GM23248 (cell line): ENCODE data around the gene PARP11. TPM values are rescaled to one million over a fixed set of nuclear protein-coding genes. Genes with fewer than 3 reads are reported as not detected.

Source experiments
- DNase-seq: peaks from one replicate; pipeline ENCODE4 v3.0.0-alpha.2; 2015
- H2AFZ ChIP-seq: fragments of 200-600 bp; sonication (generic); 2 replicates; pipeline ENCODE4 v1.6.1; 2016; ENCODE audit warnings: antibody characterized with exemption
- H3F3A ChIP-seq: fragments of 200-600 bp; sonication (generic); 2 replicates; pipeline ENCODE4 v1.6.1; 2016; ENCODE audit warnings: mild to moderate bottlenecking, antibody characterized with exemption, mixed run types; ENCODE audit not compliant: insufficient read depth
- H3K27ac ChIP-seq: fragments of 200-600 bp; sonication (generic); 2 replicates; pipeline ENCODE4 v1.5.1; 2016; ENCODE audit warnings: mild to moderate bottlenecking
- H3K27me3 ChIP-seq: fragments of 200-600 bp; sonication (generic); replicated peaks from 2 replicates; pipeline ENCODE4 v1.6.1; 2016; ENCODE audit warnings: mild to moderate bottlenecking; ENCODE audit not compliant: insufficient read depth
- H3K36me3 ChIP-seq: fragments of 200-600 bp; sonication (generic); 2 replicates; pipeline ENCODE4 v1.6.1; 2016; ENCODE audit warnings: low read depth, mild to moderate bottlenecking
- H3K4me1 ChIP-seq: fragments of 200-600 bp; sonication (generic); 2 replicates; pipeline ENCODE4 v1.6.1; 2016; ENCODE audit warnings: mild to moderate bottlenecking; ENCODE audit not compliant: insufficient read depth
- H3K4me2 ChIP-seq: fragments of 200-600 bp; sonication (generic); one replicate; pipeline ENCODE4 v1.6.1; 2016; ENCODE audit warnings: mild to moderate bottlenecking; ENCODE audit not compliant: unreplicated experiment
- H3K4me3 ChIP-seq: fragments of 200-600 bp; sonication (generic); 2 replicates; pipeline ENCODE4 v1.5.1; 2016; ENCODE audit warnings: mild to moderate bottlenecking
- H3K79me2 ChIP-seq: fragments of 200-600 bp; sonication (generic); 2 replicates; pipeline ENCODE4 v1.6.1; 2016; ENCODE audit warnings: mild to moderate bottlenecking; ENCODE audit not compliant: insufficient read depth
- H3K9ac ChIP-seq: fragments of 200-600 bp; sonication (generic); 2 replicates; pipeline ENCODE4 v1.6.1; 2016; ENCODE audit warnings: mild to moderate bottlenecking
- H3K9me2 ChIP-seq: fragments of 200-600 bp; sonication (generic); 2 replicates; pipeline ENCODE4 v1.6.1; 2016; ENCODE audit warnings: mixed run types, mild to moderate bottlenecking, moderate library complexity; ENCODE audit not compliant: insufficient read depth
- H3K9me3 ChIP-seq: fragments of 200-600 bp; sonication (generic); one replicate; pipeline ENCODE4 v1.6.1; 2017; ENCODE audit warnings: low read depth
- H4K20me1 ChIP-seq: fragments of 200-600 bp; sonication (generic); 2 replicates; pipeline ENCODE4 v1.6.0; 2016; ENCODE audit not compliant: insufficient read depth
- EZH2 ChIP-seq: fragments of 200-600 bp; sonication (generic); IDR thresholded peaks from 2 replicates; pipeline ENCODE4 v1.6.1; 2018; ENCODE audit warnings: antibody characterized with exemption, mild to moderate bottlenecking; ENCODE audit not compliant: insufficient read depth, poor library complexity, severe bottlenecking
- EZH2phosphoT487 ChIP-seq: fragments of 200-600 bp; sonication (generic); IDR thresholded peaks from 2 replicates; pipeline ENCODE4 v1.6.1; 2018; ENCODE audit warnings: antibody characterized with exemption, moderate library complexity, mild to moderate bottlenecking, low read depth; ENCODE audit not compliant: insufficient read depth
- WGBS, 2 experiments: methylation state at CpG; one replicate each; pipeline ENCODE4 v1.1.6; 2015 to 2017; ENCODE audit warnings: low lambda C conversion rate in 2 of 2, low coverage in 1 of 2; ENCODE audit errors: missing lambda C conversion rate in 2 of 2; 5-methylcytosine and 5-hydroxymethylcytosine counted together
- in situ Hi-C: fragments of 300-500 bp; cut with MboI; formaldehyde crosslinking; loops from 2 replicates; pipeline ENCODE4 v1.15.0; 2020
- polyA plus RNA-seq: library from polyadenylated mRNA; unstranded; fragments of >200 nt; fragmentation: Nextera tagmentation; extraction: Ambion mirVana; gene quantifications from 2 replicates; pipeline ENCODE4 v1.2.1, GENCODE V29; 2016
- total RNA-seq: library from RNA; depleted of rRNA; stranded (reverse); fragments of >200 nt; shearing (Covaris generic); gene quantifications from 2 replicates; pipeline ENCODE4 v1.2.3, GENCODE V29; 2014

PARP11 gene
- total and polyA plus RNA-seq, 2 experiments from 2014 or later: 2.1 to 6.2 TPM

- Histone ChIP-seq H3K4me3 (no peak overlapping the region), H2AFZ (no peak overlapping the region), H3K36me3 (peaks cover 14% of the 10 kb centered on the region; the same call in 1 of the 2 replicates), H3K9me3 (no peaks in the 10 kb centered on the region), H3K9ac (no peak overlapping the region), H3K27ac (no peak overlapping the region), H3K4me1 (0 out of 2 replicates have a peak, but pooled peaks cover 6% of the 10 kb centered on the region), H3K79me2 (no peaks in the 10 kb centered on the region), H3K4me2 (no peak overlapping the region), H3F3A (no peaks in the 10 kb centered on the region), H3K9me2 (no peaks in the 10 kb centered on the region), H4K20me1 (no peaks in the 10 kb centered on the region), H3K27me3 (no peaks in the 10 kb centered on the region)
- no peak for TF ChIP-seq EZH2phosphoT487
- no peak for TF ChIP-seq EZH2
- no peak for DNase-seq
- in situ Hi-C loops: no loop called here
- 96 to 100% methylated on average over 1 of the region's 1 CpG for WGBS, 2 experiments
Observed at GRCh38 chr12:3821441-3821840, 51.8 kb downstream of the PARP11 start.

DNA sequence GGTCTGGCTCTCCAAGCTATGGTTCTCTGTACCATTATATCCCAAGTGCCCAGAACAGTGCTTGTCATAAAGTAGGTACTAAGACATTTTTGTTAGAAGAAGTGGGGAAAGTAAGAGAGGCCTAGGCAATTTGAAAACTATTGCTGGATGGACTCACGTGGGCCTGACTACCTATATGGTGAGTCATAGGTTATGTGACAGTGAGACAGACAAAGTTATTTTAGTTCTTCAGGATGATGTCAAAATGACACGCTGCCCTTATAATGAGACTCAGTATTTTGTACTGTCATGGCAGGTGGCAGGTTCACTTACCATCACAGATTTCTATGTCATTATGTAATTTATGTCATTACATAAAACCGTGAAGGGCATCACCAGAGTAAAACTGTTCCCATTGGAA is 53.1 kb downstream of the PARP11 start:
- 61 to 69% methylated on average over 3 of the region's 3 CpGs for WGBS, 2 experiments
- Histone ChIP-seq H3K27ac (no peak overlapping the region), H3K9me2 (no peaks in the 10 kb centered on the region), H3K9me3 (no peaks in the 10 kb centered on the region), H2AFZ (no peak overlapping the region), H4K20me1 (no peaks in the 10 kb centered on the region), H3K79me2 (no peaks in the 10 kb centered on the region), H3K27me3 (no peaks in the 10 kb centered on the region), H3K4me3 (no peak overlapping the region), H3K4me1 (0 out of 2 replicates have a peak, but pooled peaks cover 6% of the 10 kb centered on the region), H3F3A (no peaks in the 10 kb centered on the region), H3K4me2 (no peak overlapping the region), H3K9ac (no peak overlapping the region), H3K36me3 (peaks cover 14% of the 10 kb centered on the region; the same call in 1 of the 2 replicates)
- TF ChIP-seq EZH2phosphoT487: no peak
- TF ChIP-seq EZH2: no peak
- DNase-seq: peak; percentile 52
- in situ Hi-C loops: no loop called here

- Histone ChIP-seq H2AFZ (no peak overlapping the region), H3K4me3 (no peak overlapping the region), H3K9me2 (no peaks in the 10 kb centered on the region), H3K79me2 (no peaks in the 10 kb centered on the region), H3K36me3 (peaks cover 5% of the 10 kb centered on the region; the same call in 1 of the 2 replicates), H3K4me2 (no peak overlapping the region), H3K9ac (no peak overlapping the region), H4K20me1 (no peaks in the 10 kb centered on the region), H3K27ac (no peak overlapping the region), H3K27me3 (no peaks in the 10 kb centered on the region), H3K4me1 (0 out of 2 replicates have a peak, but pooled peaks cover 6% of the 10 kb centered on the region), H3F3A (no peaks in the 10 kb centered on the region), H3K9me3 (no peaks in the 10 kb centered on the region)
- TF ChIP-seq EZH2phosphoT487: no peak
- no peak for TF ChIP-seq EZH2
- WGBS, 2 experiments: 96 to 100% methylated on average over 2 of the region's 2 CpGs
- DNase-seq: no peak
- in situ Hi-C loops: no loop called here
Observed at GRCh38 chr12:3816266-3816665, 56.9 kb downstream of the PARP11 start.

DNA sequence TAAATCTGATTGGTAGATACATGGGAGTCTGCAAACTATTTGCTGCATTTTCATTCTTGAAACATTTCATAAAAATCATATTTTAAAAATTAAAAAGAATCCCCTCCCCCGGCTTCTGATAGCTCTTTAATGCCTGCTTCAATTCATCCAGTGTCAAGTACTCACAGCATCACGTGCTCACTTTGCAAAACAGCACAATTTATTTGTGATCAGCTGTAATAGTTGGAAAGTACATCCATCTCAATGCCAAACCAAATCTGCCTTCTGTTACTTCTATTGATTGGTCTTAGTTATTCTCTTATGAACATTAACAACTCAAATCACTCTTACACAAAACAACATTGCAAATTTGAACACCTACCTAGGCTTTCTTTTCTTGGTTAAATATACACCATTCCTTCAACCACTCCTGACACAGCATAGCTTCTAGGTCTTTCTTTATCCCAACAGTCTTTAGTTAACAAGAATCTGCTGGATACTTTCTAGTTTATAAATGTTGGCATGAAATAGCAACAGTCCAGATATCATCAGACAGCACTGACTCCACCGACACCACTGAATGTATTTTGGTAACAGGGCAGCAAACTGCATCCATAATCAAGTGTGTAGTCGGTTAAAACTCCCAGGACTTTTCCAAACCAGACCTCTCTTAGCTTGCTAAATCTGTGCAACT is 58.0 kb downstream of the PARP11 start:
- no peaks in the 10 kb centered on the region for H3K27me3 ChIP-seq
- H3K27ac ChIP-seq: no peak overlapping the region
- no peak for DNase-seq
- H3K9ac ChIP-seq: no peak overlapping the region
- TF ChIP-seq EZH2 (no peak), EZH2phosphoT487 (no peak)
- no peaks in the 10 kb centered on the region for H3K79me2 ChIP-seq
- no peaks in the 10 kb centered on the region for H4K20me1 ChIP-seq
- no peaks in the 10 kb centered on the region for H3F3A ChIP-seq
- no peak overlapping the region for H3K4me3 ChIP-seq
- no peak overlapping the region for H2AFZ ChIP-seq
- no peaks in the 10 kb centered on the region for H3K36me3 ChIP-seq
- no peaks in the 10 kb centered on the region for H3K9me3 ChIP-seq
- WGBS, 2 experiments: 70 to 73% methylated on average over 4 of the region's 4 CpGs
- in situ Hi-C loops: no loop called here
- no peaks in the 10 kb centered on the region for H3K9me2 ChIP-seq
- H3K4me1 ChIP-seq: 0 out of 2 replicates have a peak, but pooled peaks cover 3% of the 10 kb centered on the region
- no peak overlapping the region for H3K4me2 ChIP-seq

- Histone ChIP-seq H3K27me3 (no peaks in the 10 kb centered on the region), H3K27ac (no peak overlapping the region), H3K4me3 (no peak overlapping the region), H4K20me1 (no peaks in the 10 kb centered on the region), H3K4me1 (peaks cover 2% of the 10 kb centered on the region; the same call in 1 of the 2 replicates), H3K9me3 (no peaks in the 10 kb centered on the region), H3K4me2 (no peak overlapping the region), H3K36me3 (no peaks in the 10 kb centered on the region), H2AFZ (no peak overlapping the region), H3K9me2 (no peaks in the 10 kb centered on the region), H3K79me2 (no peaks in the 10 kb centered on the region), H3K9ac (no peak overlapping the region), H3F3A (no peaks in the 10 kb centered on the region)
- in situ Hi-C loops: no loop called here
- no peak for DNase-seq
- TF ChIP-seq EZH2: no peak
- no peak for TF ChIP-seq EZH2phosphoT487
Observed at GRCh38 chr12:3810540-3810939, 62.7 kb downstream of the PARP11 start.
